ENCODE data around the gene DPM3. TPM values are rescaled to one million over a fixed set of nuclear protein-coding genes. Genes with fewer than 3 reads are reported as not detected.

Gene DPM3
- total and polyA plus RNA-seq, 2 of the 13 experiments (the other 11 are each of a cell fraction or from before 2014, with no cell fraction given), result 23.2 to 53.4 TPM

DNA sequence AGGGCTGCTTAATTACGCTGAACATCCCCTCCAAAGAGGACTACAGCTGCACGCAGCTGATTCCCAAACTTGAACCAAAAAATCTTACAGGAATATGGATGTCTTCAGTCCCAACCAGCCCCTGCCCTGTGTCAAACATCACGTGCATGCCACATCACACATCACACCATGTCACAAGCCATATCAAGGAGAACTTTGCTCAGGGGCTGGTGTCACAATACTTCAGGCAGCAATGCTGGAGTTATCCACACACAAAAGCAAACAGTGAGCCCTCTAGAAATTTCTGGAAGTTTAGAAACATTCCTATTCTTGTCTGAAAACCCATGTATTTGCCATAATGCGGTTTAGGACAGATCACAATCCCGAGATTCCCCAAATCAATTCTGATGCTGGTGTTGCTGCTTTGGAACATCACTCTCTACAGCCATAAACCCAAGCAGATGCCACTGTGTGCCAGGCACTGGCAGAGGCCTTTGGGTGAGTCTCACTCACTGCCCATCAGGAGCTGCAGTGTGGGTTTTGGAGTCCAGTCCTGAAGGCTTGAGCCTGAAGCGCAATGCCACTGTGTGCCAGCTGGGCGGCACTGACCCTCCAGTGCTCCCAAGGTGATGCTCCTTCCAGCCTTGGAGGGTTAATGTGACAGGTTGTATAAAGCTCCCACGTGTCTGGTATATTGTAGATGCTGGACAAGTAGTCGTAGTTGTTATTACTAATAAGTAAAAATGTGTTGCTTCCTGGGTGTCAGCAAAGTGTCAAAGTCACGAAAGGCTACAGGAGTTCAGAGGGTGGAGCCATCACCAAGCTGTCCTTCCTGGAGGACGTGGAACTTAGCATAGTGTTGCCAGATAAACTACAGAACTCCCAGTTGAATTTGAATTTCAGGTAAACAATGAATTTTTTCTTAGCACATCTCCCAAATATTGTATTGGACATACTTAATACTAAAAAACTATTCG, 32.7 kb downstream of the DPM3 start (continued):
- 0 out of 2 replicates have a peak, but pooled peaks have one; percentile 30 for TF ChIP-seq KAT8 (CRISPR knock-in tag; IDR thresholded peaks at IDR 0.05)
- no peak for TF ChIP-seq ZNF713 (CRISPR knock-in tag; IDR thresholded peaks at IDR 0.05)
- TF ChIP-seq RFX5 (IDR thresholded peaks at IDR 0.05; ENCODE audit: low read depth, low read length), result 0 out of 2 replicates have a peak, but pooled peaks have one; percentile 15
- TF ChIP-seq TRIM24 (CRISPR knock-in tag; IDR thresholded peaks at IDR 0.05), result 0 out of 2 replicates have a peak, but pooled peaks have one; percentile 36
- no peak for TF ChIP-seq ZNF768 (CRISPR knock-in tag; IDR thresholded peaks at IDR 0.05)
- no peak for TF ChIP-seq MAF1 (CRISPR knock-in tag; IDR thresholded peaks at IDR 0.05; ENCODE audit: borderline replicate concordance)
- TF ChIP-seq, protein P1, sequence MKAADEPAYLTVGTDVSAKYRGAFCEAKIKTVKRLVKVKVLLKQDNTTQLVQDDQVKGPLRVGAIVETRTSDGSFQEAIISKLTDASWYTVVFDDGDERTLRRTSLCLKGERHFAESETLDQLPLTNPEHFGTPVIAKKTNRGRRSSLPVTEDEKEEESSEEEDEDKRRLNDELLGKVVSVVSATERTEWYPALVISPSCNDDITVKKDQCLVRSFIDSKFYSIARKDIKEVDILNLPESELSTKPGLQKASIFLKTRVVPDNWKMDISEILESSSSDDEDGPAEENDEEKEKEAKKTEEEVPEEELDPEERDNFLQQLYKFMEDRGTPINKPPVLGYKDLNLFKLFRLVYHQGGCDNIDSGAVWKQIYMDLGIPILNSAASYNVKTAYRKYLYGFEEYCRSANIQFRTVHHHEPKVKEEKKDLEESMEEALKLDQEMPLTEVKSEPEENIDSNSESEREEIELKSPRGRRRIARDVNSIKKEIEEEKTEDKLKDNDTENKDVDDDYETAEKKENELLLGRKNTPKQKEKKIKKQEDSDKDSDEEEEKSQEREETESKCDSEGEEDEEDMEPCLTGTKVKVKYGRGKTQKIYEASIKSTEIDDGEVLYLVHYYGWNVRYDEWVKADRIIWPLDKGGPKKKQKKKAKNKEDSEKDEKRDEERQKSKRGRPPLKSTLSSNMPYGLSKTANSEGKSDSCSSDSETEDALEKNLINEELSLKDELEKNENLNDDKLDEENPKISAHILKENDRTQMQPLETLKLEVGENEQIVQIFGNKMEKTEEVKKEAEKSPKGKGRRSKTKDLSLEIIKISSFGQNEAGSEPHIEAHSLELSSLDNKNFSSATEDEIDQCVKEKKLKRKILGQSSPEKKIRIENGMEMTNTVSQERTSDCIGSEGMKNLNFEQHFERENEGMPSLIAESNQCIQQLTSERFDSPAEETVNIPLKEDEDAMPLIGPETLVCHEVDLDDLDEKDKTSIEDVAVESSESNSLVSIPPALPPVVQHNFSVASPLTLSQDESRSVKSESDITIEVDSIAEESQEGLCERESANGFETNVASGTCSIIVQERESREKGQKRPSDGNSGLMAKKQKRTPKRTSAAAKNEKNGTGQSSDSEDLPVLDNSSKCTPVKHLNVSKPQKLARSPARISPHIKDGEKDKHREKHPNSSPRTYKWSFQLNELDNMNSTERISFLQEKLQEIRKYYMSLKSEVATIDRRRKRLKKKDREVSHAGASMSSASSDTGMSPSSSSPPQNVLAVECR (CRISPR knock-in tag; IDR thresholded peaks at IDR 0.05; ENCODE audit: borderline replicate concordance), result no peak; the same call in 1 of the 2 replicates
- TF ChIP-seq, protein P2, sequence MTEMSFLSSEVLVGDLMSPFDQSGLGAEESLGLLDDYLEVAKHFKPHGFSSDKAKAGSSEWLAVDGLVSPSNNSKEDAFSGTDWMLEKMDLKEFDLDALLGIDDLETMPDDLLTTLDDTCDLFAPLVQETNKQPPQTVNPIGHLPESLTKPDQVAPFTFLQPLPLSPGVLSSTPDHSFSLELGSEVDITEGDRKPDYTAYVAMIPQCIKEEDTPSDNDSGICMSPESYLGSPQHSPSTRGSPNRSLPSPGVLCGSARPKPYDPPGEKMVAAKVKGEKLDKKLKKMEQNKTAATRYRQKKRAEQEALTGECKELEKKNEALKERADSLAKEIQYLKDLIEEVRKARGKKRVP (CRISPR knock-in tag; IDR thresholded peaks at IDR 0.05), result peak in 1 of 2 experiments; percentile 52; a peak in 1 of 4 replicates
- TF ChIP-seq, protein P3, sequence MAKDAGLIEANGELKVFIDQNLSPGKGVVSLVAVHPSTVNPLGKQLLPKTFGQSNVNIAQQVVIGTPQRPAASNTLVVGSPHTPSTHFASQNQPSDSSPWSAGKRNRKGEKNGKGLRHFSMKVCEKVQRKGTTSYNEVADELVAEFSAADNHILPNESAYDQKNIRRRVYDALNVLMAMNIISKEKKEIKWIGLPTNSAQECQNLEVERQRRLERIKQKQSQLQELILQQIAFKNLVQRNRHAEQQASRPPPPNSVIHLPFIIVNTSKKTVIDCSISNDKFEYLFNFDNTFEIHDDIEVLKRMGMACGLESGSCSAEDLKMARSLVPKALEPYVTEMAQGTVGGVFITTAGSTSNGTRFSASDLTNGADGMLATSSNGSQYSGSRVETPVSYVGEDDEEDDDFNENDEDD (CRISPR knock-in tag; IDR thresholded peaks at IDR 0.05; ENCODE audit: borderline replicate concordance), result peak; percentile 38; the same call in 1 of the 2 replicates
- TF ChIP-seq HOXA3 (CRISPR knock-in tag; IDR thresholded peaks at IDR 0.05), result peak; percentile 74
- peak; percentile 66 for TF ChIP-seq SALL1 (CRISPR knock-in tag; IDR thresholded peaks at IDR 0.05)
- TF ChIP-seq ZNF605 (CRISPR knock-in tag; IDR thresholded peaks at IDR 0.05), result peak; percentile 67
- TF ChIP-seq ZNF496 (CRISPR knock-in tag; IDR thresholded peaks at IDR 0.05; ENCODE audit: insufficient replicate concordance), result no peak
- TF ChIP-seq FOXA3 (CRISPR knock-in tag; IDR thresholded peaks at IDR 0.05), result peak; percentile 63; the same call in 1 of the 2 replicates
- no peak for TF ChIP-seq ZFP36 (IDR thresholded peaks at IDR 0.05; ENCODE audit: borderline replicate concordance, low read depth, low read length, partially characterized antibody)
- TF ChIP-seq, protein P4, sequence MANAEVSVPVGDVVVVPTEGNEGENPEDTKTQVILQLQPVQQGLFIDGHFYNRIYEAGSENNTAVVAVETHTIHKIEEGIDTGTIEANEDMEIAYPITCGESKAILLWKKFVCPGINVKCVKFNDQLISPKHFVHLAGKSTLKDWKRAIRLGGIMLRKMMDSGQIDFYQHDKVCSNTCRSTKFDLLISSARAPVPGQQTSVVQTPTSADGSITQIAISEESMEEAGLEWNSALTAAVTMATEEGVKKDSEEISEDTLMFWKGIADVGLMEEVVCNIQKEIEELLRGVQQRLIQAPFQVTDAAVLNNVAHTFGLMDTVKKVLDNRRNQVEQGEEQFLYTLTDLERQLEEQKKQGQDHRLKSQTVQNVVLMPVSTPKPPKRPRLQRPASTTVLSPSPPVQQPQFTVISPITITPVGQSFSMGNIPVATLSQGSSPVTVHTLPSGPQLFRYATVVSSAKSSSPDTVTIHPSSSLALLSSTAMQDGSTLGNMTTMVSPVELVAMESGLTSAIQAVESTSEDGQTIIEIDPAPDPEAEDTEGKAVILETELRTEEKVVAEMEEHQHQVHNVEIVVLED (CRISPR knock-in tag; IDR thresholded peaks at IDR 0.05; ENCODE audit: borderline replicate concordance), result peak; percentile 44; the same call in 1 of the 2 replicates
- no peak for TF ChIP-seq ZNF790 (CRISPR knock-in tag; IDR thresholded peaks at IDR 0.05; ENCODE audit: borderline replicate concordance)
- TF ChIP-seq, protein P5, sequence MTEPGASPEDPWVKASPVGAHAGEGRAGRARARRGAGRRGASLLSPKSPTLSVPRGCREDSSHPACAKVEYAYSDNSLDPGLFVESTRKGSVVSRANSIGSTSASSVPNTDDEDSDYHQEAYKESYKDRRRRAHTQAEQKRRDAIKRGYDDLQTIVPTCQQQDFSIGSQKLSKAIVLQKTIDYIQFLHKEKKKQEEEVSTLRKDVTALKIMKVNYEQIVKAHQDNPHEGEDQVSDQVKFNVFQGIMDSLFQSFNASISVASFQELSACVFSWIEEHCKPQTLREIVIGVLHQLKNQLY (CRISPR knock-in tag; IDR thresholded peaks at IDR 0.05), result peak; percentile 88; the same call in 1 of the 2 replicates
- peak; percentile 61 for TF ChIP-seq DMAP1 (CRISPR knock-in tag; IDR thresholded peaks at IDR 0.05)
